Head of caudate nucleus (tissue), 42 donors: ENCODE results near the gene VWA1.
"Not testable (repeated sequence)": the region's sequence is repeated elsewhere in the genome, so short reads cannot be mapped to it uniquely, and the experiment has no call there.

Experiments
- DNase-seq, 42 donors: peaks; one replicate each; pipeline versions ENCODE4 v3.0.0 to v3.0.0-alpha.2; 2020 to 2021; ENCODE audit warnings: mixed read lengths in 7 of 42
- intact Hi-C: fragments of 100-400 bp; cut with DNase I; formaldehyde crosslinking; loops from one replicate; pipeline ENCODE4 v1.15.0; 2022

Gene VWA1

GRCh38 chr1:1401457-1402010 is 34.0 kb upstream of the VWA1 start:
- intact Hi-C loops, result no loop called here
- no peak for DNase-seq

GRCh38 chr1:1402072-1402900 is 33.2 kb upstream of the VWA1 start:
- no peak for DNase-seq
- intact Hi-C loops, result no loop called here

- intact Hi-C loops, DNase-seq: not testable (repeated sequence)
Measured at GRCh38 chr1:1402901-1403392, 32.5 kb upstream of the VWA1 start.

- intact Hi-C loops, result no loop called here
Measured at GRCh38 chr1:1403653-1404052, 31.8 kb upstream of the VWA1 start.

GRCh38 chr1:1406101-1406820 is 29.2 kb upstream of the VWA1 start:
- intact Hi-C loops, result no loop called here
- no peak for DNase-seq

More at GRCh38 chr1:1403653-1404052, 31.8 kb upstream of the VWA1 start:
- no peak for DNase-seq

DNA sequence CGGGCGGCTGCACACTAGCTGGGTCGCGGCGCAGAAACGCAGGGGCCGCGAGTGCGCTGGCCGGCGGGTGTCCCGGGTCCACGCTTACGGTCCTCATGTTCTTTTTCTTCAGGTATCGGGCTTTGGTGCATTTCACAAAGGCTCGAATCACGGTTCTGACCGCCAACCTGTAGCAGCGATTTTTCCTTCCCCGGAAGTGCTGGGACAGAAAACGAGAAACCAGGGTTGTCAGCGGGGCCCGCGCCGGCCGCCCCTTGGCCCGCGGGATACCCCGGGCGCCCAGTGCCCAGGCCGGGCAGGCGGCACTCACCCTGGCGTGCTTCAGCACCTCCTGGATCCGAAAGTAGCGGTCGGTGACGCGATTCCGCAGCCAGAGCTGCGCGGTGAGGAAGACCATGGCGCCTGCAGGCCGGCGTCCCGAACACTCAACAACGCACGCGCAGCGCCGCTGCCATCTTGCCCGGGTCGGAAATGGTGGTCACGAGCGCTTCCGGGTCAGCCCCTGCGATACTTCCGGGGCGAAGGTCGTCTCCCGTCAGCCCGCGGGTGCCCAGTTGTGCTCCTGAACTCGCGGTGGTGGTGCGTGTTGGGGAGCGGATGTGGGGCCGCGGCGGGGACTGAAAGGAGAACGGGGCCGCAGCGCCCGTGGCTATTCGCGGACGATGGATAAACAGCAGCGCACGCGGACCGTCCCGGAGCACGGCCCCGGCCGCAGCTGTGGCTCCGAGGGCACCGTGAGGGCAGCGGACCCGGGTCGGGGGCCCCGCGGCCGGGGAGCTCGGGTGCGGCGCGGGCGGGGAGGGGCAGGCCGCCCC is 28.5 kb upstream of the VWA1 start, which contains the start of gene MRPL20:
Gene MRPL20 (minus strand): TSS at position 473 of the 815 bp plus-strand sequence. CDS start 76 bp downstream, at position 397.
- DNase-seq, result peak; percentile 88 to 99 (median 95)
- intact Hi-C loops, result no loop called here

DNA sequence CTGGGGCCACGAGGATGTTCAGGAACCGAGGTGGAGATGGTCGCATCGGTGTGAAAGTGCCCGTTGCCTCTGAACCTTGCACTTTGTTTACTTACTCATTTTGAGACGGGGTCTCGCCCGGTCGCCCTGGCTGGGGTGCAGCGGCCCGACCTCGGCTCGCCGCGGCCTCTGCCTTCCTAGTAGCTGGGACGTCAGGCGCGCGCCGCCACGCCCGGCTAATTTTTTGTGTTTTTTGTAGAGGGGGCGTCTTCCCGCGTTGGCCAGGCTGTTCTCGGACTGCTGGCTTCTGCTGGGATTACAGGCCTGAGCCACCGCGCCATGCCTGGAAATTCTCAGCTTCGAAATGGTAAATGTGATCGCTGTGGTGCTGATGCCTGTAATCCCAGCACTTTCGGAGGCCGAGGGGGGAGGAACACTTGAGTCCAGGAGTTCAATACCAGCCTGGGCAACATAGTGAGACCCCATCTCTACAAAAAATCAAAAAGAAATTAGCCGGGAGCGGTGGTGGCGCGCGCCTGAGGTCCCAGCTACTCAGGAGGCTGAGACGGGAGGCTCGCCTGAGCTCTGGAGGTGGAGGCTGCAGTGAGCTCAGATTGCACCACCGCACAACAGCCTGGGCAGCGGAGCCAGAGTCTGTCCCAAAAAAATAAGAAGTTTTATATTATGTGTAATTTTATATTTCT is 27.7 kb upstream of the VWA1 start:
- intact Hi-C loops, result no loop called here

DNA sequence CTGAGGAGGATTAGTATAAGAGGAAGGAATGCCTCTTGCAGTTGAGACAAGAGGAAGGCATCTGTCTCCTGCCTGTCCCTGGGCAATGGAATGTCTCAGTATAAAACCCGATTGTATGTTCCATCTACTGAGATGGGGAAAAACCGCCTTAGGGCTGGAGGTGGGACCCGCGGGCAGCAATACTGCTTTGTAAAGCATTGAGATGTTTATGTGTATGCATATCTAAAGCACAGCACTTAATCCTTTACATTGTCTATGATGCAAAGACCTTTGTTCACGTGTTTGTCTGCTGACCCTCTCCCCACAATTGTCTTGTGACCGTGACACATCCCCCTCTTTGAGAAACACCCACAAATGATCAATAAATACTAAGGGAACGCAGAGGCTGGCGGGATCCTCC is 25.3 kb upstream of the VWA1 start:
- DNase-seq, intact Hi-C loops: not testable (repeated sequence)

More for the DNA sequence above, 27.7 kb upstream of the VWA1 start:
- DNase-seq, result no peak

GRCh38 chr1:1411626-1412025 is 23.9 kb upstream of the VWA1 start:
- intact Hi-C loops, result no loop called here
- DNase-seq, result no peak

GRCh38 chr1:1412311-1412902 is 23.1 kb upstream of the VWA1 start:
- intact Hi-C loops, DNase-seq: not testable (repeated sequence)

- intact Hi-C loops, result no loop called here
- no peak for DNase-seq
Measured at GRCh38 chr1:1415751-1416150, 19.7 kb upstream of the VWA1 start.

- intact Hi-C loops, DNase-seq: not testable (repeated sequence)
Measured at GRCh38 chr1:1417396-1417795, 18.1 kb upstream of the VWA1 start.

DNA sequence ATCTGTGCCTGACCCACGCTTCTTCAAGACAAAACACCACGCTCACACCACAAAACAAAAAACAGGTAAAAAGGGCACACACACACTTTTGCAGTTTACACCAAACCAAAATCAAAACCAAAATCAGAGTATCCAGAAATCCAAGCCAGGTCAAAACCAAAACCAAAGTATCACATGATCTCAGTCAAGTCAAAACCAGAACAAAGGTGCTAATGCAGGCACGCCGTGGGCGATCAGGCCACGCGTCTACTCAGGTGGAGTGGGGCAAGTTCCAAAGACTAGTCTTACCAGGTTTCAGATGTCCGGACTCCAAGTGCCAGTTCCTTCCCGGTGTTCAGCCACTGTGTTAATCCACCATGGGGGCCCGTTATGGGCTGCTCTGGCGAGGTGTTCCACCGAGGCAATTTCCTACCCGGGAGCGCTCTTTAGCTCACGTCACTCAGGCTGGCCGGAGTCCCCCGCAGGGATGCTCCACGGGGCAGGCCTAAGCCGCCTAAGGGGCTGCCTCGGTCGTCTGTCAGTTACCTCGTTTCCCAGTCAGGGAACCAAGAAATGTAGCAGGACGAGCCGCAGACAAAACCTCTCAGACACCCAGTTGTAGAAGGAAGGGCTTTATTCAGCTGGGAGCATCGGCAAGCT is 17.5 kb upstream of the VWA1 start:
- DNase-seq, result peak in 1 of 42 donors; percentile 15
- intact Hi-C loops, result not testable (repeated sequence)

DNA sequence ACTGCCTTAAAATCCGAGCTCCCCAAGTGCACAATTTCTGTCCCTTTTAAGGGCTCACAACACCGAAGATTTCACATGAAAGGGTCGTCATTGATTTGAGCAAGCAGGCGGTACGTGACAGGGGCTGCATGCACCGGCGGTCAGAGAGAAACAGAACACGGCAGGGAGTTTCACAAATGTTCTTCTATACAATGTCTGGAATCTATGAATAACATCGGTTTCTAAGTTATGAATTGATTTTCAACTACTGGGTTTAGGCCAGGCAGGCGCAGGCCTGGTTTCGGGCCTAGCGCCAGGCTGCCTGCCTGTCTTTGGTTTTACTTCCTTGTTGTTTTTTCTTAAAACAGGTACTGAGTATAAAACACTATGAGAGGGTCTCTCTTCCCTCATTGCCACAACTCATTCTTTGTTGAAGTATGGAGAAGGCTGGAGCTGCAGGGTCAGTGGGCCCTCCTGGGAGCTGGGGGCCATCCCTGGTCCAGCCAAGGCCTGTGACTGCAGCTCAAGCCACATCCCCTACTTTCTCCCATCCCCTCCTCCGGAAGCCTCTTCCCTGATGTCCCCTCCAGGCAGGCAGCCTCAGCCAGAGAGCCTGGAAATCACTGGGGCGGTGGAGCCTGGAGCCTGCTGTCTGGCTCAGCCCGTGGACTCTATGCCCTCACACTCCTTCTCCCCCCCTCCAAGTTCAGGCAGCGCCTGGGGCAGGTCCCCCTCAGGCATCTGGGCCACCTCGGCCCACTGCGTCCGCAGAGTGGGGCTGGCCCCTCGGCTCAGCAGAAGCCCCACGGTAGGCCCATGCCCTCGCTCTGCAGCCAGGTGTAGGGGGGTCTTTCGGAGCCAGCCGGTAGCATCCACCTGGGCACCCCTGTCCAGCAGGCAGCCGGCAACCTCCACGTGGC is 16.8 kb upstream of the VWA1 start:
- no peak for DNase-seq
- intact Hi-C loops, result no loop called here

- intact Hi-C loops, result no loop called here
- no peak for DNase-seq
Measured at GRCh38 chr1:1419363-1419812, 16.1 kb upstream of the VWA1 start.
